KOPT-K1 (cell line): ENCODE data around the gene NPAS3.

ENCODE experiments used
- H3K27ac ChIP-seq: fragments of 200-600 bp; sonication (generic); 2 replicates; pipeline ENCODE4 v1.5.1; 2016; ENCODE audit warnings: antibody characterized with exemption, mild to moderate bottlenecking, low read depth, low read length; ENCODE audit not compliant: poor library complexity, severe bottlenecking
- H3K36me3 ChIP-seq: fragments of 200-600 bp; sonication (generic); 2 replicates; pipeline ENCODE4 v1.5.1; 2017; ENCODE audit warnings: antibody characterized with exemption, mild to moderate bottlenecking, low read length, moderate library complexity; ENCODE audit not compliant: insufficient read depth
- H3K9me3 ChIP-seq: fragments of 200-600 bp; sonication (generic); 2 replicates; pipeline ENCODE4 v1.5.1; 2017; ENCODE audit warnings: antibody characterized with exemption, low read length, mild to moderate bottlenecking; ENCODE audit not compliant: insufficient read depth, poor library complexity, severe bottlenecking

The NPAS3 gene

DNA sequence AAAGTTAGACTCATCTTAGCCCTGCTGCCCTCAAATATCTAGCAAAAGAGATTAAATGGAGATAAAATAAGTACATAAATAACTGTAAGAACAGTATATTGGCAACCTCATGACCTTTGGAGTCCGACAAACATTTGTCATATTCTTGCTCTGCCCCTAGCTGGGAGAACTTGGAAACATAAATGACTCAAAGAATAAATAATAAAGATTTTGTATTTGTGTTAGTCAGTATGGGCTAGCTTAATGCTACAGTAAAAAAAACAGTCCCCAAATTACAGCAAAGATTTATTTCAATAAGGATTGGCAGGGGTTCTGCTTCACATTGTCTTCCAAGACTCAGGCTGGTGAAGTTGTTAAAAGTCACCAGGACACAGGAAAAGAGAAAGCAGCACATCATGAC lies 791.5 kb downstream of the NPAS3 start:
- Histone ChIP-seq H3K27ac (no peak overlapping the region), H3K36me3 (no peaks in the 10 kb centered on the region), H3K9me3 (no peaks in the 10 kb centered on the region)

DNA sequence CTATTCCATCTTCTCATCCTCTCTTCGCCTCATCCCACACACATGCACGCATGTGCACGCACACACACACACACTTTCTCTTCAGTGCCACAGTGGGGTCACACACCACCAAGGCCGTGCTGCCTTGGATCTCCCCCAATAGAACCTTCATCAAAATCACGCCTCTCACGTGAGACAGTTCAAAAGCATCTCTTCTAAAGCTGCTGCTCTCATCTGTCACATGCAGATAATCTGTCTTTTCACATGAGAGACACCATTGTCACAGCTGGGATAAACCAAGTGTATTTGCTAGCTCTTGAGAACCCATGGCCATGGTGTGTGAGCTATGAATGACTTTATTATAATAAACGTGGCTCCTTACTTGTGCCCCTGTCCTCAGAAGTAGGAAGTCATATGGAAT lies 793.5 kb downstream of the NPAS3 start:
- H3K36me3 ChIP-seq: no peaks in the 10 kb centered on the region
- H3K27ac ChIP-seq: no peak overlapping the region
- H3K9me3 ChIP-seq: no peaks in the 10 kb centered on the region

DNA sequence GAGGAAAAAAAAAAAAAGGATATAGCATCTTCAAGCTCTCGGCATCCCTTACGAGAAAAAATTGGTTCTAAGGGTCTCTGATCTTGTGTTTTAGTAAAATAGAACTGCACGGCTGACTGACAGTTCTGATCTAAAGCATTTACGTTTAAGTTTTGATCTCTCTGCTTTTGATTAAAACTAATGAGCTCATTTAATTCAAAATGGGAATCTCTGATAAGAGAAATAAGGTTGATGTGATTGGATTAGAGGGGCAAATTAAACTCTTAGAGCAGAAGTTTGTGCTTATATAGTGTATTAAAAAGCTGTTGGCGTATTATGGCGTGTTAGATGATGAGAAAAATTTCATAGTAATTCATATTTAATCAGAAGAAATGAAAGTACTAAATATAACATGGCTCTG lies 794.6 kb downstream of the NPAS3 start:
- no peaks in the 10 kb centered on the region for H3K36me3 ChIP-seq
- H3K9me3 ChIP-seq: no peaks in the 10 kb centered on the region
- H3K27ac ChIP-seq: no peak overlapping the region

DNA sequence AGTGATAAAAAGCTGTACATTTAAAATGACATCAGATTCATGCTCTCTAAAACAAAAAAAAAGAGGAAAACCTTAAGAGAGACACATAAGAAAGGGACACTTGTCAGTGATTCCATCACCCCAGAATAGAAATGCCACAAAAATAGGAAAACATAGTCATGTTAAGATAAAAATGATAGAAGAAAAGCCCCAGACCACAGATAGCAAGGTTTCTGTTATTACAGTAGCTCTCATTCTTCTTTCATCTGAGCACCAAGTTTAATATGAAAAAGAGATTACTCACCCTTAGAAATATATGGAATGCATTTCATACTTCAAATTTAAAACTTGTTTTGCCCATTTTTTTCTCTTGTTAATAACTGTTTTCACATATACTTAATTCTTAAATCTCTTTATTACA lies 795.0 kb downstream of the NPAS3 start:
- Histone ChIP-seq H3K9me3 (no peaks in the 10 kb centered on the region), H3K27ac (no peak overlapping the region), H3K36me3 (no peaks in the 10 kb centered on the region)

DNA sequence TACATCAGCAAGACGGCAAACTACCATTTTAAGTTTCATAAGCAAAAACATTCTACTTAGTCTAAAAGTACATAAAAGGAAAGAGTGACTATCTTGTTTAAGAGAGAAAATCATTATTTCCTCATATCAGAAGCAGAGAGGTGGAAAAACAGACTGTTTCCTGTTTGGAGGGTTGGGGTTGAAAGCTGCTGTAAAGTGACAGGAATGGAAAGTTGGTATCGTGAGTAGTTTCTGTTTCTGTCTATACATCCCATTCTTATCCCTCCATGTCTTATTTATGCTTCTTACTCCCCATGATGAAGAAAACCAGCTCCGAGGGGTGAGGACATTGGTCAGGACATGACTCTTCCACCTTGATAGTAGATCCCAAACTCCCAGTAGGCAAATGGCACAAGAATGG lies 795.7 kb downstream of the NPAS3 start:
- no peaks in the 10 kb centered on the region for H3K9me3 ChIP-seq
- H3K27ac ChIP-seq: no peak overlapping the region
- no peaks in the 10 kb centered on the region for H3K36me3 ChIP-seq

DNA sequence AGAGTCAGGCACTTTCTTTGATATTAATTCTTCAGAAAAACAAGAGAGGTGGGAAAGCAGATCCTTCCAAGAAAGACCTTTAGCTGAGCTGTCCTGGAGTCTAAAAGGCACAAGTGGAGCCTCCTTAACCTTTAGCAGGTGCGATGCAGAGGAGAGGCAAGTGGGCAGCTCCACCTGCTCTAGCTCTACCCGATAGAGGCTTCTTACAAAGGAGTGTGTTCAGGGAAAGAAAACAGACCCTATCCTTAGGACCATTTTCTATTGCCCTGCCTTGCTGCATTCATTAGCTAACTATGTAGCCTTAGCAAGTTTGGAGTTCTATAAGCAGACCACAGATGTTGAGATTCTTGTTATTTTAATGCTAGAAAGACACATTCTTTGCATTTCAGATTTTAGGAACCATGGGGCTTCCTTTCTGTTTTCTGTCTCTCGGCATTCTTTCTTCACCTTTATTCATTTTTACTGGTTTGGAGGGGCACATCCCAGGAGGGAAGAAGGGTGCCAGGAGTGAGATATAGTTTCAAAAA lies 797.7 kb downstream of the NPAS3 start:
- H3K9me3 ChIP-seq: no peaks in the 10 kb centered on the region
- no peak overlapping the region for H3K27ac ChIP-seq
- H3K36me3 ChIP-seq: no peaks in the 10 kb centered on the region

DNA sequence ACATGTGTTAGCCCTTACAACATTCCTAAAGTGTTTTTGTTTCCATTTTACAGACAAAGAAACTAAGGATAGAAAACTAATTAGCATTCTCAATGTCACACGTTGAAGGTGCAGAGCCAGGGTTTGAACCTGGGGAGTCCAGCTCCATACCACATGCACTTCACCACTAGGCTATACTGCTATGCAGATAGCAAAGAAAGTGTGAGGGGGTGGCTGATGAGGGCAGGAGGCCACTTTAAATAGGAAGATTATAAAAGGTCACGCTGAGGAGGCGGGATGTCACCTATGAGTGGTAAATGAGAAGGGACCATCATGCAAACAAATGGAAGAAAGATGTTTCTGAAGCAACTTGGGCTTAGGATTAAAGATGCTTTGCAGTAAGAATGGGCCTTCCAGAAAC lies 798.3 kb downstream of the NPAS3 start:
- H3K27ac ChIP-seq: no peak overlapping the region
- no peaks in the 10 kb centered on the region for H3K9me3 ChIP-seq
- no peaks in the 10 kb centered on the region for H3K36me3 ChIP-seq

DNA sequence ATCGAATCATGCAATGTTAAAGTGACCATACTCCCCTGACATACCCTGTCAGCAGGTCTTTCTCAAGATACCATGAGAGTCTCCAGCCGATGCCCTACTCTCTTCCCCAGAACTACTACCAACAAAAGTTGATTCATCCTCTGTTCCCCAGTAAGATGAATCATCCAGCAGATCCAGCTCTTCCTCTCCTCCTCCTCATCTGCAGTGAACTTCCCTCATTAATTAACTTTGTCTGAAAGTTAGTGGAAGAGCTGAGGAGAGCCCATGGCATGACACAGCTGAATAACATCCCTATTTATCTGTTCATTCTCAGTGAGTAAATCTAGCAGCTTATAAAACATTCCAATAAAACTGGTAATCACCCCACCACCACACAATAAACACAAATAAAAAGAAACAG lies 798.8 kb downstream of the NPAS3 start:
- Histone ChIP-seq H3K27ac (no peak overlapping the region), H3K9me3 (no peaks in the 10 kb centered on the region), H3K36me3 (no peaks in the 10 kb centered on the region)

DNA sequence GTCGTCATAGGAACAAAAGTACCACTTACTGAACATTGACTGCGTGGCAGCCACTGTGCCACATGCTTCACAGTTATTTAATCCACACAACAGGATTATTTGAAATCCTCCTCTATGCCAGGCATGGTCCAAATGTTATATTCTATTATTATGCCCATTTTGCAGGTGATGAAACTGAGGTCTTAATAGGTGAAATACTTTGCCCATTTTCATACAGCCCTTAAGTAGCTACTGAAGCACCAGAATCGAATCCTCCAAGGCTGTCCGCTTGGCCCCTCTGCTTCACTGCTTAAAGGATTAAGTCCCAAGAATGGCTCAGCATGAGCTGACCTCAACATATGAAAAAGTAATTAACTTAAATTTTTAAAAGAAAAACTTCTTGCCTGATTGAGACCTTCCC lies 799.4 kb downstream of the NPAS3 start:
- Histone ChIP-seq H3K9me3 (no peaks in the 10 kb centered on the region), H3K27ac (no peak overlapping the region), H3K36me3 (no peaks in the 10 kb centered on the region)

DNA sequence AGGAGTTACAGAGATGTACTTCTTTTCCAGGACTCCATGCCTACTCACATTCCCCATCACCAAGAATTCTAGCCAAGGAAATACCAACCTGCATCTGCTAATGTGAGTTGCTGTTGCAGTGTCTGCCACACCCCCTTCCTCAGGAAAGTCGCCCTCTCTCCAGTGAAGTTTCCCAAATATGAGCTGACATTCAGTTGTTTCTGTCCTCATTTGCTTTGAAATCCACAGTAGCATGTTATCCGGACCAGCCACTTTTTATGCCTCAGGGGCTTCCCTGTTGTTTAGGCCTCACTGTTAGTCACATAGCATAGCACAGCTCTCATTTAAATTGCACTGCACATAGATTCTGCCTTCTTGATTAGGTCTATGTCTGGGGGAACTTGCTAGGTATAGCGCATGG lies 799.8 kb downstream of the NPAS3 start:
- H3K9me3 ChIP-seq: no peaks in the 10 kb centered on the region
- no peak overlapping the region for H3K27ac ChIP-seq
- H3K36me3 ChIP-seq: no peaks in the 10 kb centered on the region

DNA sequence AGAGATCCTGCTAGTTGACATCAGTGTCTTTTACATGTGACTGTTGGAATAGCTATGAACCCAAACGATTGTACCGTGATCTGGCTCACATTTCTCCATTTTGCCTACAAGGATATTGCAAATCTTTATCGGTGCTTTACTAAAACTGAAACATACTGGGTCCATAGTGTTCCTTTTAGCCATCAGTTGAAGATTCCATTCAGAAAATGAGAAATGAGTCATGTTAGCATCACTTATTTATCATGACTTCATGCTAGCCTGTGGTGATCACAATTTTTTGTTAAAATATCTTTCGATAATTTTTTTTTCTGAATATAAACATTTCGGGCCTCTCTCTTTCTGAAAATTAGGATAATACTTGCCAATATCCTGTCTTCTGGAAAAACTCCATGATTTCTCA lies 801.9 kb downstream of the NPAS3 start:
- H3K27ac ChIP-seq: no peak overlapping the region
- H3K9me3 ChIP-seq: no peaks in the 10 kb centered on the region
- H3K36me3 ChIP-seq: no peaks in the 10 kb centered on the region

DNA sequence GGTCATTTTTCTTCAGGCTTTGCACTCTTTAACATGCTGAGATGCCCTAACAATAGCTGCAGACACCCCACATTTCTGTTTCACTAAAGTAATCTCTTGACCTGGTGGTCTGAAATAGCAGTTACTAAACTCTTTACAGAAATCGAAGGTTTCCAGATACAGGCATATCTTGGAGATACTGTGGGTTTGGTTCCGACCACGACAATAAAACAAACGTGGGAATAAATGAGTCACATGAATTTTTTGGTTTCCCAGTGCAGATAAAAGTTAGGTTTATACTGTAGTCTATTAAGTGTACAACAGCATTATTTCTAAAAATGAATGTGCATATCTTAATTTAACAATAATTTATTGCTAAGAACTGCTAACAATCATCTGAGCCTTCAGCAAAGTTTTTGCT lies 803.5 kb downstream of the NPAS3 start:
- H3K27ac ChIP-seq: no peak overlapping the region
- no peaks in the 10 kb centered on the region for H3K9me3 ChIP-seq
- H3K36me3 ChIP-seq: no peaks in the 10 kb centered on the region

DNA sequence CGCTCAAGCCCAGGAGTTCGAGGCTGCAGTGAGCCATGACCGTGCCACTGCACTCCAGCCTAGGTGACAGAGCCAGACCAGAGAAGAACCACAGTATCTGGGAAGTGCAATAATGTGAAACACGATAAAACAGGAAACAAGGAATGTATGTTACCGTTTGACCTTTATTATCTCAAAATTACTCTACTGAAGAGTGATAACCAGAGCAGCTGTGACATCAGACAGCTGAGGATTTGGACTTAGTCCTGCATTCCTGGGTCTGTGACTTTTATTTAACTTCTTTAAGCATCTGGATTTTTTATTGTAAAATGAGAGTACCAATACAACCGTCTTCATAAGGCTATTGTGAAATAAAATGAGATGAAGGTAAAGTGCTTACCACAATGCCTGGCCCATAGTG lies 806.5 kb downstream of the NPAS3 start:
- Histone ChIP-seq H3K9me3 (no peaks in the 10 kb centered on the region), H3K36me3 (no peaks in the 10 kb centered on the region), H3K27ac (no peak overlapping the region)

DNA sequence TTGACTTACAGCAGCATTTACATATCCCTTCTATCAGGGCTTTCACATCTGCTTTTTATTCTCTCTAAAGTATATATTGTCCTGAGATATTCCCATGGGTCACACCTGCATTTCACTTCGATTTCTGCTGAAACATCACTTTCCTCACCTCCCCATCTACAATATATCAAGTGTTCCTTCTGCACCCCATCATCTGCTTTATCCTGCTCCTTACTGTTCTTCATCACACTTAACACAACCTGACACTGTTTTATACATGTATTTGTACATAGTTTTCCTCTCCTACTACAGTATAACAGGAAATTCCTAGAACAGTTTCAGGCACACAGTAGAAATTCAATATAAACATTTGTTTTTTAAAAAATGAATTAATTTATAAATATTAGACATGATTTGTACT lies 809.1 kb downstream of the NPAS3 start:
- Histone ChIP-seq H3K27ac (no peak overlapping the region), H3K9me3 (no peaks in the 10 kb centered on the region), H3K36me3 (no peaks in the 10 kb centered on the region)

DNA sequence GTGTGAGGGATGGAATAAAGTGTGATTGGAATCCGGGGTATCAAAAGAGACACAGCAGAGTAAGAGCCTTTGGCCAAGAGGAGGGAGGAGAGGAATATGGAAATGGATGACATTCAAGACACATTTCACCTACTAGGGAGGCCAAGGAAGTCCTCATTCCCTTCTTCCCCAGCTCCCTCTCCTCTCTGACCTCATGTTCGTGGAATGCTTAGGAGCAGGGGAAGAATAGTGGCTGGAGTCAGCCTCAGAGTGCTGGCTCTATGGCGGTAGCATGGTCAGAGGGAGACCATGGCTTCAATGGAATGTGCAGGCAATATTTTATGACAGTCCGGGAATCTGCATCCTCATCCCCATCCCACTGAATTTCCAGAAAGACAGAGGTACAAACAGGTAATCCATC lies 815.6 kb downstream of the NPAS3 start:
- H3K36me3 ChIP-seq: no peaks in the 10 kb centered on the region
- H3K9me3 ChIP-seq: no peaks in the 10 kb centered on the region
- no peak overlapping the region for H3K27ac ChIP-seq

DNA sequence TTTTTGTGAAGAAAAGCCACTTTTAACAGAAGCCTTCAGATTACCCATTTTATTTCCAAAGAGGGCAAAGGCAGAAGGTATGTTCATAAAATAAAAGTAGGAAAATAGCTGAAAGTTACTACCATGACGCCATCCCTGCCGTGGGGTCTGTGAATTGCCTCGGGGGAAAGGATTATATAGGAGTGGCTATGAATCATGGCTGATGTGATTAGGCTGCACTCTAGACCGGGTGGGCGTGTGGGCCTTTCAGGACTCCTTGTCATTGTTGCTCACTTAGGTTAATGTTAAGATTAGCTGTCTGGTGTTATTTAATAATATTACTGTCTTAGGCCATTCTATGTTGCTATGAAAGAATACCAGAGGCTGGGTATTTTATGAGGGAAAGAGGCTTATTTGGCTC lies 816.7 kb downstream of the NPAS3 start:
- no peaks in the 10 kb centered on the region for H3K36me3 ChIP-seq
- no peaks in the 10 kb centered on the region for H3K9me3 ChIP-seq
- H3K27ac ChIP-seq: no peak overlapping the region

DNA sequence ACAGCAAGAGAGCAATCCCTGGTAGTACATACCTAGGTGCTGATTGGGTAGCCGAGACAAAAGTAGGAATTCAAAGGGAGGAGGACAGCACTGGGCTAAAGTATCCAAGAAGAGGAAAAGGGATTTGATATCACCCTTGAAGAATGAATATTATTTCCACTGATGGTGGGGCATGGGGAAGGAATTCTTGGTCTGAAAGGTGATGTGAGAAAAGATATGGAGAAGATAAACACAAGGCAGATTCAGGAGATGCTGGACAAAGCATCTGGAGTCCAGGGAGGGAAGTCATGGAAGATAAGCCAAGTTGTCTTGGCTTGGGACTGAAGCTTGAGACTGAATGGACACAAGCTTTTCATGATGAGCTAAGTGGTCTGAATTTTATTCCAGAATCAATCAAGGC lies 818.2 kb downstream of the NPAS3 start:
- Histone ChIP-seq H3K27ac (no peak overlapping the region), H3K9me3 (no peaks in the 10 kb centered on the region), H3K36me3 (no peaks in the 10 kb centered on the region)
